Activated naive CD4-positive, alpha-beta T cell treated with anti-CD3 and anti-CD28 coated beads, Interleukin-2, amount 10 ng/mL, durations not matched to agents 7 days and 5 days (primary cell): ENCODE data around the gene DNAJC7.
"Not testable (repeated sequence)": the region's sequence is repeated elsewhere in the genome, so short reads cannot be mapped to it uniquely, and the experiment has no call there.

Source experiments
- CTCF ChIA-PET: fragments of 350-600 bp; sonication (Branson Sonifier 250); formaldehyde crosslinking; loops from one replicate; lab custom pipeline; 2021; ENCODE audit warnings: antibody characterized with exemption; lab: Charles Lee
- DNase-seq: peaks from one replicate; pipeline ENCODE4 v3.0.0-alpha.2; 2020
- H3K27ac Mint-ChIP-seq: one replicate; pipeline ENCODE4 v1.8.0; 2021; ENCODE audit warnings: mild to moderate bottlenecking, moderate library complexity, mixed read lengths
- H3K27me3 Mint-ChIP-seq: one replicate; pipeline ENCODE4 v1.8.0; 2021; ENCODE audit warnings: mild to moderate bottlenecking, mixed read lengths
- H3K36me3 Mint-ChIP-seq: one replicate; pipeline ENCODE4 v1.8.0; 2021; ENCODE audit warnings: mixed read lengths
- H3K4me1 Mint-ChIP-seq: one replicate; pipeline ENCODE4 v1.8.0; 2021; ENCODE audit warnings: mixed read lengths
- H3K4me3 Mint-ChIP-seq: one replicate; pipeline ENCODE4 v1.8.0; 2021; ENCODE audit warnings: mild to moderate bottlenecking, moderate library complexity, mixed read lengths
- H3K9me3 Mint-ChIP-seq: one replicate; pipeline ENCODE4 v1.8.0; 2021; ENCODE audit warnings: mixed read lengths

DNAJC7 gene

GRCh38 chr17:42031584-42031983, 14.3 kb upstream of the DNAJC7 start:
- no peak overlapping the region for H3K27ac Mint-ChIP-seq
- peaks cover 25% of the 10 kb centered on the region for H3K27me3 Mint-ChIP-seq
- H3K36me3 Mint-ChIP-seq, result no peaks in the 10 kb centered on the region
- CTCF ChIA-PET, result interaction anchor here (1.4 to 1.9 kb wide), 2 partner anchors 8 to 14 kb away, joined by 3 to 6 read pairs; no protein-coding TSS in a partner anchor
- DNase-seq, result no peak
- H3K4me3 Mint-ChIP-seq, result no peak overlapping the region
- peaks cover 10% of the 10 kb centered on the region for H3K4me1 Mint-ChIP-seq
- no peaks in the 10 kb centered on the region for H3K9me3 Mint-ChIP-seq

GRCh38 chr17:42028791-42029127, 11.5 kb upstream of the DNAJC7 start:
- Mint-ChIP-seq H3K4me3 (no peak overlapping the region), H3K27ac (no peak overlapping the region), H3K36me3 (peaks cover 3% of the 10 kb centered on the region), H3K9me3 (no peaks in the 10 kb centered on the region), H3K4me1 (peaks cover 9% of the 10 kb centered on the region), H3K27me3 (peaks cover 13% of the 10 kb centered on the region)
- CTCF ChIA-PET, result interaction anchor here (1.2 to 14.4 kb wide), 2 partner anchors 12 to 87 kb away, joined by 4 to 222 read pairs; partner anchors contain the start of genes DHX58 and KAT2A
- no peak for DNase-seq

- peaks cover 11% of the 10 kb centered on the region for H3K27me3 Mint-ChIP-seq
- no peak overlapping the region for H3K4me3 Mint-ChIP-seq
- CTCF ChIA-PET, result interaction anchor here (0.6 to 14.4 kb wide), 4 partner anchors 13 to 87 kb away, joined by 3 to 222 read pairs (median 4); partner anchors contain the start of genes DHX58 and KAT2A
- no peak for DNase-seq
- H3K4me1 Mint-ChIP-seq, result peaks cover 6% of the 10 kb centered on the region
- peaks cover 3% of the 10 kb centered on the region for H3K36me3 Mint-ChIP-seq
- H3K9me3 Mint-ChIP-seq, result no peaks in the 10 kb centered on the region
- H3K27ac Mint-ChIP-seq, result no peak overlapping the region
Measured at GRCh38 chr17:42027961-42028790, 10.9 kb upstream of the DNAJC7 start.

- Mint-ChIP-seq H3K36me3 (peaks cover 3% of the 10 kb centered on the region), H3K27ac (no peak overlapping the region), H3K4me3 (no peak overlapping the region), H3K9me3 (no peaks in the 10 kb centered on the region), H3K27me3 (peaks cover 11% of the 10 kb centered on the region), H3K4me1 (peaks cover 6% of the 10 kb centered on the region)
- DNase-seq, result no peak
- CTCF ChIA-PET, result interaction anchor here (0.6 to 14.4 kb wide), 4 partner anchors 15 to 88 kb away, joined by 3 to 222 read pairs (median 4); partner anchors contain the start of genes DHX58 and KAT2A
Measured at GRCh38 chr17:42027590-42027889, 10.3 kb upstream of the DNAJC7 start.

- peaks cover 11% of the 10 kb centered on the region for H3K4me1 Mint-ChIP-seq
- peaks cover 11% of the 10 kb centered on the region for H3K27me3 Mint-ChIP-seq
- DNase-seq, result no peak
- peaks cover 7% of the 10 kb centered on the region for H3K36me3 Mint-ChIP-seq
- H3K4me3 Mint-ChIP-seq, result no peak overlapping the region
- CTCF ChIA-PET, result interaction anchor here (0.6 to 14.4 kb wide), 10 partner anchors 14 to 88 kb away, joined by 3 to 222 read pairs (median 4); partner anchors contain the start of genes DHX58 and KAT2A
- H3K27ac Mint-ChIP-seq, result no peak overlapping the region
- no peaks in the 10 kb centered on the region for H3K9me3 Mint-ChIP-seq
Measured at GRCh38 chr17:42026857-42027589, 9.8 kb upstream of the DNAJC7 start.

GRCh38 chr17:42025936-42026335, 8.7 kb upstream of the DNAJC7 start:
- CTCF ChIA-PET, result interaction anchor here (0.9 to 14.4 kb wide), 21 partner anchors 9 to 381 kb away, joined by 3 to 222 read pairs (median 5); partner anchors contain the start of genes DHX58, DNAJC7 and KAT2A
- H3K27ac Mint-ChIP-seq, result no peak overlapping the region
- no peak for DNase-seq
- peaks cover 11% of the 10 kb centered on the region for H3K36me3 Mint-ChIP-seq
- no peak overlapping the region for H3K4me3 Mint-ChIP-seq
- H3K9me3 Mint-ChIP-seq, result no peaks in the 10 kb centered on the region
- H3K27me3 Mint-ChIP-seq, result peaks cover 11% of the 10 kb centered on the region
- peaks cover 19% of the 10 kb centered on the region for H3K4me1 Mint-ChIP-seq

GRCh38 chr17:42025191-42025579, 7.9 kb upstream of the DNAJC7 start:
- H3K4me1 Mint-ChIP-seq, result peaks cover 26% of the 10 kb centered on the region
- CTCF ChIA-PET, result interaction anchor here (0.5 to 14.4 kb wide), 22 partner anchors 9 to 382 kb away, joined by 3 to 222 read pairs (median 5); partner anchors contain the start of genes DHX58, DNAJC7, KAT2A and KCNH4
- no peak overlapping the region for H3K27ac Mint-ChIP-seq
- DNase-seq, result no peak
- H3K36me3 Mint-ChIP-seq, result peaks cover 11% of the 10 kb centered on the region
- H3K4me3 Mint-ChIP-seq, result no peak overlapping the region
- peaks cover 11% of the 10 kb centered on the region for H3K27me3 Mint-ChIP-seq
- no peaks in the 10 kb centered on the region for H3K9me3 Mint-ChIP-seq

GRCh38 chr17:42023524-42024349, 6.5 kb upstream of the DNAJC7 start:
- H3K4me1 Mint-ChIP-seq, result peaks cover 36% of the 10 kb centered on the region
- peaks cover 5% of the 10 kb centered on the region for H3K27me3 Mint-ChIP-seq
- CTCF ChIA-PET, result interaction anchor here (0.6 to 14.4 kb wide), 13 partner anchors 11 to 1293 kb away, joined by 3 to 222 read pairs (median 4); partner anchors contain the start of genes DHX58 and KAT2A
- H3K9me3 Mint-ChIP-seq, result no peaks in the 10 kb centered on the region
- peaks cover 11% of the 10 kb centered on the region for H3K36me3 Mint-ChIP-seq
- H3K4me3 Mint-ChIP-seq, result no peak overlapping the region
- no peak for DNase-seq
- H3K27ac Mint-ChIP-seq, result no peak overlapping the region

- H3K27ac Mint-ChIP-seq, result peak overlapping the region; percentile 51
- CTCF ChIA-PET, result interaction anchor here (1.1 to 14.4 kb wide), 11 partner anchors 11 to 382 kb away, joined by 3 to 222 read pairs (median 4); partner anchors contain the start of genes CNP, DHX58, KAT2A and KCNH4
- H3K9me3 Mint-ChIP-seq, result not testable (repeated sequence)
Measured at GRCh38 chr17:42020845-42021244, 3.6 kb upstream of the DNAJC7 start.

GRCh38 chr17:42019509-42020404, 2.5 kb upstream of the DNAJC7 start, which contains the start of gene NKIRAS2:
Gene NKIRAS2, plus strand, starts transcription at chr17:42020090. Its CDS starts 1,488 bp downstream, at chr17:42021578.
- CTCF ChIA-PET, result interaction anchor here (0.7 to 14.4 kb wide), 16 partner anchors 10 to 383 kb away, joined by 3 to 222 read pairs (median 4); partner anchors contain the start of genes CNP, DHX58, KAT2A and KCNH4
- Mint-ChIP-seq H3K27me3 (no peaks in the 10 kb centered on the region), H3K27ac (peak within 1 kb of the TSS; percentile 51), H3K4me3 (peak within 1 kb of the TSS; percentile 88), H3K4me1 (peaks cover 58% of the 10 kb centered on the region), H3K9me3 (no peaks in the 10 kb centered on the region), H3K36me3 (peaks cover 17% of the 10 kb centered on the region)
- peak; percentile 97 for DNase-seq

More at GRCh38 chr17:42020845-42021244, 3.6 kb upstream of the DNAJC7 start:
- Mint-ChIP-seq H3K4me1 (peaks cover 53% of the 10 kb centered on the region), H3K4me3 (peak overlapping the region; percentile 88), H3K36me3 (peaks cover 13% of the 10 kb centered on the region)
- not testable (repeated sequence) for H3K27me3 Mint-ChIP-seq, DNase-seq

- no peaks in the 10 kb centered on the region for H3K27me3 Mint-ChIP-seq
- CTCF ChIA-PET, result interaction anchor here (0.7 to 14.4 kb wide), 6 partner anchors 43 to 159 kb away, joined by 3 to 222 read pairs (median 4); partner anchors contain the start of genes CNP, DHX58 and KAT2A
- no peak overlapping the region for H3K27ac Mint-ChIP-seq
- H3K4me3 Mint-ChIP-seq, result peak overlapping the region; percentile 21
- no peaks in the 10 kb centered on the region for H3K9me3 Mint-ChIP-seq
- no peak for DNase-seq
- peaks cover 56% of the 10 kb centered on the region for H3K4me1 Mint-ChIP-seq
- H3K36me3 Mint-ChIP-seq, result peaks cover 15% of the 10 kb centered on the region
Measured at GRCh38 chr17:42018988-42019387, 1.7 kb upstream of the DNAJC7 start.

GRCh38 chr17:42018339-42018738, 1.1 kb upstream of the DNAJC7 start:
- H3K9me3 Mint-ChIP-seq, result no peaks in the 10 kb centered on the region
- peaks cover 60% of the 10 kb centered on the region for H3K4me1 Mint-ChIP-seq
- peaks cover 16% of the 10 kb centered on the region for H3K36me3 Mint-ChIP-seq
- CTCF ChIA-PET, result interaction anchor here (0.6 to 14.4 kb wide), 9 partner anchors 13 to 385 kb away, joined by 3 to 222 read pairs (median 3); partner anchors contain the start of genes DHX58, KAT2A and ODAD4
- peak overlapping the region; percentile 99 for H3K4me3 Mint-ChIP-seq
- no peaks in the 10 kb centered on the region for H3K27me3 Mint-ChIP-seq
- H3K27ac Mint-ChIP-seq, result no peak overlapping the region
- DNase-seq, result no peak
